Keratinocyte (primary cell): ENCODE measurements around the gene NEAT1. TPM values are rescaled to one million over a fixed set of nuclear protein-coding genes. Genes with fewer than 3 reads are reported as not detected.

Experiments used
- DNase-seq: peaks from one replicate; pipeline ENCODE4 v3.0.0-alpha.2; 2011; ENCODE audit warnings: low read depth, missing footprints, low spot score
- FAIRE-seq: peaks from 2 replicates; lab custom pipeline; 2011; peaks lifted over from hg19 to GRCh38; lab: Jason Lieb, UNC
- H2AFZ ChIP-seq: 2 replicates; pipeline ENCODE4 v1.6.0; 2012; ENCODE audit warnings: low read length, control low read depth, inconsistent platforms; ENCODE audit not compliant: control insufficient read depth
- H3K27ac ChIP-seq: 2 replicates; pipeline ENCODE4 v1.5.1; 2011; ENCODE audit warnings: low read length; ENCODE audit not compliant: control insufficient read depth, insufficient read depth
- H3K27me3 ChIP-seq: 3 replicates; pipeline ENCODE4 v1.6.0; 2011; ENCODE audit warnings: low read length; ENCODE audit not compliant: control insufficient read depth, insufficient read depth; ENCODE audit errors: extremely low read depth
- H3K36me3 ChIP-seq, 2 experiments: 2 replicates in 1 of 2; 3 replicates in 1 of 2; pipeline ENCODE4 v1.5.1; 2011; ENCODE audit warnings: low read length in 2 of 2, mild to moderate bottlenecking in 1 of 2; ENCODE audit not compliant: control insufficient read depth in 2 of 2, insufficient read depth in 2 of 2; ENCODE audit errors: extremely low read depth in 1 of 2
- H3K4me1 ChIP-seq: 3 replicates; pipeline ENCODE4 v1.5.1; 2011; ENCODE audit warnings: low read length; ENCODE audit not compliant: control insufficient read depth, insufficient read depth; ENCODE audit errors: extremely low read depth
- H3K4me2 ChIP-seq: 3 replicates; pipeline ENCODE4 v1.6.0; 2011; ENCODE audit warnings: low read depth, low read length; ENCODE audit not compliant: control insufficient read depth, insufficient read depth; ENCODE audit errors: extremely low read depth
- H3K4me3 ChIP-seq, 3 experiments: fragments of 200-600 bp in 1 of 3; sonication (generic) in 1 of 3; 2 replicates in 2 of 3; 3 replicates in 1 of 3; pipeline ENCODE4 v1.5.1; 2011 to 2016; ENCODE audit warnings: low read length in 3 of 3, mild to moderate bottlenecking in 3 of 3, control low read depth in 2 of 3, inconsistent platforms in 1 of 3, low read depth in 1 of 3, mixed read lengths in 1 of 3, mixed run types in 1 of 3, moderate library complexity in 1 of 3; ENCODE audit not compliant: control insufficient read depth in 2 of 3, insufficient read depth in 2 of 3; ENCODE audit errors: extremely low read depth in 1 of 3
- H3K79me2 ChIP-seq: 2 replicates; pipeline ENCODE4 v1.6.0; 2012; ENCODE audit warnings: low read length; ENCODE audit not compliant: control insufficient read depth, insufficient read depth
- H3K9ac ChIP-seq: 3 replicates; pipeline ENCODE4 v1.6.0; 2011; ENCODE audit warnings: low read length; ENCODE audit not compliant: control insufficient read depth, insufficient read depth; ENCODE audit errors: extremely low read depth
- H3K9me1 ChIP-seq: 3 replicates; pipeline ENCODE4 v1.6.0; 2011; ENCODE audit warnings: low read length; ENCODE audit not compliant: control insufficient read depth, insufficient read depth; ENCODE audit errors: extremely low read depth
- H3K9me3 ChIP-seq: 2 replicates; pipeline ENCODE4 v1.5.1; 2012; ENCODE audit warnings: low read depth, low read length; ENCODE audit not compliant: control insufficient read depth
- H4K20me1 ChIP-seq: 3 replicates; pipeline ENCODE4 v1.6.0; 2011; ENCODE audit warnings: low read length; ENCODE audit not compliant: control insufficient read depth, insufficient read depth; ENCODE audit errors: extremely low read depth
- CTCF ChIP-seq, 3 experiments: IDR thresholded peaks in 1 of 3; conservative IDR thresholded peaks in 1 of 3; optimal IDR thresholded peaks in 1 of 3; 2 replicates in 2 of 3; 3 replicates in 1 of 3; pipeline versions ENCODE3 to v1.5.1; 2011; ENCODE audit warnings: low read length in 3 of 3, mild to moderate bottlenecking in 3 of 3, moderate library complexity in 2 of 3, control low read depth in 1 of 3, inconsistent platforms in 1 of 3; ENCODE audit not compliant: insufficient read depth in 2 of 3; ENCODE audit errors: extremely low read depth in 1 of 3
- EZH2 ChIP-seq: IDR thresholded peaks from one replicate; pipeline ENCODE4 v1.6.1; 2012; ENCODE audit warnings: inconsistent platforms, mild to moderate bottlenecking, low read length, moderate library complexity
- dilution Hi-C: fragments of 300-500 bp; cut with MboI; formaldehyde crosslinking; loops from one replicate; pipeline ENCODE4 v1.7.0; 2020; ENCODE audit warnings: low sequenced_read_pairs; ENCODE audit not compliant: extremely low pct_ligation_motif_present
- polyA plus RNA-seq, 5 experiments: library from polyadenylated mRNA; depleted of rRNA in 3 of 5; stranded (reverse) in 3 of 5; stranded (forward) in 1 of 5; unstranded in 1 of 5; fragments of >200 nt; gene quantifications; 1 replicate in 1 of 5; 2 replicates in 3 of 5; 3 replicates in 1 of 5; pipeline versions ENCODE4 v1.2.1 to v1.2.3, GENCODE V29; 2011 to 2012; ENCODE audit warnings: missing spikeins in 2 of 5, low read depth in 1 of 5, low replicate concordance in 1 of 5

The NEAT1 gene
- polyA plus RNA-seq, 1 donor (not counting 4 experiments of a cell fraction or from before 2014, with no cell fraction given): 270 TPM

- no peak overlapping the region for H3K4me2 ChIP-seq
- H2AFZ ChIP-seq: no peak overlapping the region
Measured at GRCh38 chr11:65445604-65446445, 23.2 kb downstream of the NEAT1 start.

GRCh38 chr11:65446446-65447277, 24.1 kb downstream of the NEAT1 start:
- H3K4me1 ChIP-seq: peaks cover 5% of the 10 kb centered on the region
- no peak overlapping the region for H3K9ac ChIP-seq
- no peak overlapping the region for H2AFZ ChIP-seq
- no peaks in the 10 kb centered on the region for H3K9me3 ChIP-seq
- no peak for TF ChIP-seq EZH2
- no peak for TF ChIP-seq CTCF (optimal IDR thresholded peaks at IDR 0.05 in 1 of 3, IDR thresholded peaks at IDR 0.05 in 1 of 3, conservative IDR thresholded peaks at IDR 0.05 in 1 of 3; ENCODE audit: extremely low read depth in 1 of 3, insufficient read depth in 2 of 3, low read length in 3 of 3)
- no peaks in the 10 kb centered on the region for H3K27me3 ChIP-seq
- H3K4me3 ChIP-seq: no peak overlapping the region
- FAIRE-seq (no peak), DNase-seq (no peak)
- no peak overlapping the region for H3K27ac ChIP-seq
- no peak overlapping the region for H3K4me2 ChIP-seq
- H3K36me3 ChIP-seq: peaks cover 12 to 29% of the 10 kb centered on the region in 2 experiments
- H3K79me2 ChIP-seq: peaks cover 2% of the 10 kb centered on the region
- H4K20me1 ChIP-seq: peaks cover 12% of the 10 kb centered on the region
- peaks cover 7% of the 10 kb centered on the region for H3K9me1 ChIP-seq
- dilution Hi-C loops: no loop called here

More at GRCh38 chr11:65445604-65446445, 23.2 kb downstream of the NEAT1 start:
- no peak for FAIRE-seq
- dilution Hi-C loops: no loop called here
- Histone ChIP-seq H3K9ac (no peak overlapping the region), H3K36me3 (peaks cover 12 to 34% of the 10 kb centered on the region in 2 experiments), H3K4me3 (no peak overlapping the region), H3K4me1 (peaks cover 13% of the 10 kb centered on the region), H3K9me3 (no peaks in the 10 kb centered on the region), H3K27me3 (no peaks in the 10 kb centered on the region), H3K9me1 (peaks cover 7% of the 10 kb centered on the region), H3K27ac (no peak overlapping the region), H3K79me2 (peaks cover 3% of the 10 kb centered on the region), H4K20me1 (peaks cover 17% of the 10 kb centered on the region)
- no peak for DNase-seq
- TF ChIP-seq CTCF (optimal IDR thresholded peaks at IDR 0.05 in 1 of 3, IDR thresholded peaks at IDR 0.05 in 1 of 3, conservative IDR thresholded peaks at IDR 0.05 in 1 of 3; ENCODE audit: extremely low read depth in 1 of 3, insufficient read depth in 2 of 3, low read length in 3 of 3) (no peak), EZH2 (no peak)
